ENCODE data around the gene DCAF15.
A peak's percentile ranks its signal among the peaks of the same experiment; 100 is the strongest.

The DCAF15 gene

GRCh38 chr19:13952931-13953531 lies 722 bp downstream of the DCAF15 start:
- peak; percentile 63 to 69 for DNase-seq (ENCODE audit: low read depth in 2 of 2)
- no peak for TF ChIP-seq CTCF (IDR thresholded peaks at IDR 0.05; ENCODE audit: low read depth, low read length)
- H3K4me3 ChIP-seq (replicated peaks in 1 of 2; ENCODE audit: low read depth in 2 of 2, low read length in 2 of 2) = peak overlapping the region; percentile 74 to 80

GRCh38 chr19:13954185-13954584 lies 1.9 kb downstream of the DCAF15 start:
- no peak overlapping the region for H3K4me3 ChIP-seq (replicated peaks in 1 of 2; ENCODE audit: low read depth in 2 of 2, low read length in 2 of 2)
- no peak for TF ChIP-seq CTCF (IDR thresholded peaks at IDR 0.05; ENCODE audit: low read depth, low read length)
- no peak for DNase-seq (ENCODE audit: low read depth in 2 of 2)

- DNase-seq (ENCODE audit: low read depth in 2 of 2) = no peak
- no peak overlapping the region for H3K4me3 ChIP-seq (replicated peaks in 1 of 2; ENCODE audit: low read depth in 2 of 2, low read length in 2 of 2)
- TF ChIP-seq CTCF (IDR thresholded peaks at IDR 0.05; ENCODE audit: low read depth, low read length) = no peak
These were observed 3.5 kb downstream of the DCAF15 start for GRCh38 chr19:13955662-13956364.

GRCh38 chr19:13956365-13956744 lies 4.0 kb downstream of the DCAF15 start:
- DNase-seq (ENCODE audit: low read depth in 2 of 2) = no peak
- H3K4me3 ChIP-seq (replicated peaks in 1 of 2; ENCODE audit: low read depth in 2 of 2, low read length in 2 of 2) = no peak overlapping the region
- no peak for TF ChIP-seq CTCF (IDR thresholded peaks at IDR 0.05; ENCODE audit: low read depth, low read length)

GRCh38 chr19:13957051-13957450 lies 4.7 kb downstream of the DCAF15 start:
- no peak for DNase-seq (ENCODE audit: low read depth in 2 of 2)
- TF ChIP-seq CTCF (IDR thresholded peaks at IDR 0.05; ENCODE audit: low read depth, low read length) = no peak
- no peak overlapping the region for H3K4me3 ChIP-seq (replicated peaks in 1 of 2; ENCODE audit: low read depth in 2 of 2, low read length in 2 of 2)

GRCh38 chr19:13958043-13958442 lies 5.7 kb downstream of the DCAF15 start:
- no peak for DNase-seq (ENCODE audit: low read depth in 2 of 2)
- no peak for TF ChIP-seq CTCF (IDR thresholded peaks at IDR 0.05; ENCODE audit: low read depth, low read length)
- H3K4me3 ChIP-seq (replicated peaks in 1 of 2; ENCODE audit: low read depth in 2 of 2, low read length in 2 of 2) = no peak overlapping the region

Measured in cardiac fibroblast (primary cell).